Erythroblast (primary cell): ENCODE results near the gene KRTAP9-2.
"Not testable (repeated sequence)": the region's sequence is repeated elsewhere in the genome, so short reads cannot be mapped to it uniquely, and the experiment has no call there.

Experiments
- DNase-seq, 2 experiments: peaks; one replicate each; lab custom pipeline; 2025; lab: John Stamatoyannopoulos, UW
- GATA1 ChIP-seq: IDR thresholded peaks from 2 replicates; pipeline ENCODE4 v1.6.1; 2011; ENCODE audit warnings: low read depth, mild to moderate bottlenecking, control low read depth, low read length, moderate library complexity
- POLR2A ChIP-seq: IDR thresholded peaks from 2 replicates; pipeline ENCODE4 v1.6.1; 2011; ENCODE audit warnings: mild to moderate bottlenecking, low read length

KRTAP9-2 gene

GRCh38 chr17:41211845-41212466 is 14.5 kb upstream of the KRTAP9-2 start:
- no peak for TF ChIP-seq GATA1
- no peak for TF ChIP-seq POLR2A
- no peak for DNase-seq

- TF ChIP-seq GATA1 (no peak), POLR2A (no peak)
- DNase-seq: no peak
These were observed 13.8 kb upstream of the KRTAP9-2 start for GRCh38 chr17:41212524-41213169.

DNA sequence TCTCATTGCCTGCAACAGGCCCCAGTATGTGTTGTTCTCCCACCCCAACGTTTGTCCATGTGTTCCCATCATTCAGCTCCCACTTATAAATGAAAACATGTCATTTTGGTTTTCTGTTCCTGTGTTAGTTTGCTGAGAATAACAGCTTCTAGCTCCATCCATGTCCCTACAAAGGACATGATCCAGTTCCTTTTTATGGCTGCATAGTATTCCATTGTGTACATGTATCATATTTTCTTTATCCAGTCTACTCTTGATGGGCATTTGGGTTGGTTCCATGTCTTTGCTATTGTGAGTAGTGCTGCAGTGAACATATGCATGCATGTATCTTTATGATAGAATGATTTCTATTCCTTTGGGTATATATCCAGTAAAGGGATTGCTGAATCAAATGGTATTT is 10.8 kb upstream of the KRTAP9-2 start:
- no peak for DNase-seq
- TF ChIP-seq POLR2A (no peak), GATA1 (no peak)

- no peak for DNase-seq
- TF ChIP-seq GATA1 (no peak), POLR2A (no peak)
These were observed 2.6 kb upstream of the KRTAP9-2 start for GRCh38 chr17:41223821-41224220.

DNA sequence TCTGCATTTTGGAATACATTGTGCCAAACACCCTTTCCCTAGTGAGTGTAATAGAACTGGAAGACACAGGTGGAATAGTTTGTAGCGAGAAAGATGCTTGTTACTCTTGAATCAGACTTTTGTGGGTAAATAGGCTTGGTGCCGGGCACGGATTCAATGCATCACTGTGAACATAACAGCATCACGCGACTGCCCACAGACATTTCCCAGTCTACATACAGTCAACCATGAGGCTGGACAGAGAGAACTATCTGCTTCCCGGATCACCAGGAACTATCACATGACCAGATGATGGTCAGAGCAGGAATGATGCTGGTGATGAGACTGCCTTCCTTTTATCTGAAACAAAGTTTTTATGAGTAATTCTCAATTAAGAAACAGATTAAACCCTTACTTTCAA is 397 bp upstream of the KRTAP9-2 start:
- TF ChIP-seq GATA1: no peak
- no peak for TF ChIP-seq POLR2A

DNA sequence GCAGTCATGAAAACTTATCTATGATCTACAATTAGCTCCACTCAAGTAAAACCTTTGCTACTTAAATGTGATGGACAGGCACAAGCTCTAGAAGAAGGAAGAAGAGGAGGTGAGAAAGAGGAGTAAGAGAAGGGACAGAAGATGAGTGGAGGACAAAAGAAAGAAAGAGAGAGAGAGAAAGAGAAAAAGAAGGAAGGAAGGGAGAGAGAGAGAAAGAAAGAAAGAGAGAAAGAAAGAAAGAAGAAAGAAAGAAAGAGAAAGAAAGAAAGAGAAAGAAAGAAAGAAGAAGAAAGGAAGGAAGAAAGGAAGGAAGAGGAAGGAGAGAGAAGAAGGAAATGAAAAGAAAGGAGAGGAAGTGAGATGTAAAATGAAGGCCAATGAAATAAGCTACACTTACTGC is 3.6 kb downstream of the KRTAP9-2 start:
- TF ChIP-seq GATA1 (no peak), POLR2A (no peak)
- no peak for DNase-seq

More for the DNA sequence above, 397 bp upstream of the KRTAP9-2 start:
- DNase-seq: no peak

- no peak for TF ChIP-seq GATA1
- no peak for TF ChIP-seq POLR2A
These were observed 5.3 kb downstream of the KRTAP9-2 start for GRCh38 chr17:41231731-41232130.

GRCh38 chr17:41232399-41233105 is 6.1 kb downstream of the KRTAP9-2 start, which contains the start of gene KRTAP9-3:
KRTAP9-3 (plus strand) TSS chr17:41232449; CDS start chr17:41232502, 53 bp downstream.
- not testable (repeated sequence) for DNase-seq

More at GRCh38 chr17:41231731-41232130, 5.3 kb downstream of the KRTAP9-2 start:
- DNase-seq: no peak

DNA sequence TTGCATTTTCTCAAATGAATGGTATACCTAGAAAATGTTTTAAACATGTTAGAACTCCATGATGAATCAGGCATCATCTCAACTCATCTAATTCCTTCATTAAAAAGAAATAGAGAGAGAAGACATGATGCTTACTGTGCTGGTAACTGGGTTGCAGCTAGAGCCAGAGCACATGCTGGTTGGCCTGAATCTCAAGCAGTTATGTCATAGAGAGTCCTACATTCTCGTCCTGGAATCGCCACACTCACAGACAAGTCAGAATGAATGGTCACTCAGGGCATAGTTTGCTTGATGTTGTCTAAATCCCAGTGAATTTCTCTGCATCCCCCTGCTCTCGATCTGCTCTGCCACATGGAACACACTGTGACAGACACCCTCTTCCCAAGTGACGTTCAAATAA is 10.7 kb downstream of the KRTAP9-2 start:
- not testable (repeated sequence) for DNase-seq

GRCh38 chr17:41237949-41238437 is 11.5 kb downstream of the KRTAP9-2 start, which contains the start of gene KRTAP9-8:
KRTAP9-8 (plus strand) TSS chr17:41237999; CDS start chr17:41238052, 53 bp downstream.
- not testable (repeated sequence) for DNase-seq

DNA sequence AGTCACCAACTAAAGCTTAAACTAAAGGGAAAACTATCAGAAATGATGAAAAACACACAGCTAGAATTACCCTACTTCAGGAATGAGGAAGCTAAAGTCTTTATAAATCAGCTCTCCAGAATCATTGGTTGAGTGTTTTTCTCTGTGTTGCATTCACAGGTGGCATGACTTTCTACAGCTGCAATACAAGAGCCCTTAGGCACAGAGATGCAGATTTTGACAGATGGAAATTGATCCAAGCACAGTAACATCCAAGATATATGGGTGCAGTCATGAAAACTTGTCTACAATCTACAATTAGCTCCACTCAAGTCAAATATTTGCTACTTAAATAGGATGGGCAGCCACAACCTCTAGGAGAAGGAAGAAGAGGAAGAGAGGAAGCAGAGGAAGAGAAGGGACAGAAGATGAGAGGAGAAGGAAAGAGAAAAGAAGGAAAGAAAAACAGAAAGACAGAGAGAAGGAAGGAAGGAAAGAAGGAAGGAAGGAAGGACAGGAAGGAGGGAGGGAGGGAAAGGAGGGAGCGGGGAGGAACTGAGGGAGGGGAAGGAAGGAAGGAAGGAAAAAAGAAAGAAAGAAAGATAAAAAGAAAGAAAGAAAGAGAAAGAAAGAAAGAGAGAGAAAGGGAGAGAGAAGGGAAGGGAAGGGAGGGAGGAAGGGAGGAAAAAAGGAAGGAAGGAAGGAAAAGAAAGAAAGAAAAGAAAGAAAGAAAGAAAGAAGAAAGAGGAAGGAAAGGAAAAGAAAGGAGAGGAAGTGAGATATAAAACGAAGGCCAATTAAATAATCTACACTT is 20.7 kb downstream of the KRTAP9-2 start:
- not testable (repeated sequence) for DNase-seq

GRCh38 chr17:41249637-41250240 is 23.3 kb downstream of the KRTAP9-2 start, which contains the start of gene KRTAP9-4:
KRTAP9-4 (plus strand) TSS chr17:41249687; CDS start chr17:41249721, 34 bp downstream.
- not testable (repeated sequence) for DNase-seq

GRCh38 chr17:41251261-41251660 is 24.8 kb downstream of the KRTAP9-2 start:
- TF ChIP-seq GATA1 (no peak), POLR2A (no peak)
- DNase-seq: no peak

GRCh38 chr17:41254861-41255260 is 28.4 kb downstream of the KRTAP9-2 start:
- DNase-seq: no peak
- no peak for TF ChIP-seq POLR2A
- no peak for TF ChIP-seq GATA1

DNA sequence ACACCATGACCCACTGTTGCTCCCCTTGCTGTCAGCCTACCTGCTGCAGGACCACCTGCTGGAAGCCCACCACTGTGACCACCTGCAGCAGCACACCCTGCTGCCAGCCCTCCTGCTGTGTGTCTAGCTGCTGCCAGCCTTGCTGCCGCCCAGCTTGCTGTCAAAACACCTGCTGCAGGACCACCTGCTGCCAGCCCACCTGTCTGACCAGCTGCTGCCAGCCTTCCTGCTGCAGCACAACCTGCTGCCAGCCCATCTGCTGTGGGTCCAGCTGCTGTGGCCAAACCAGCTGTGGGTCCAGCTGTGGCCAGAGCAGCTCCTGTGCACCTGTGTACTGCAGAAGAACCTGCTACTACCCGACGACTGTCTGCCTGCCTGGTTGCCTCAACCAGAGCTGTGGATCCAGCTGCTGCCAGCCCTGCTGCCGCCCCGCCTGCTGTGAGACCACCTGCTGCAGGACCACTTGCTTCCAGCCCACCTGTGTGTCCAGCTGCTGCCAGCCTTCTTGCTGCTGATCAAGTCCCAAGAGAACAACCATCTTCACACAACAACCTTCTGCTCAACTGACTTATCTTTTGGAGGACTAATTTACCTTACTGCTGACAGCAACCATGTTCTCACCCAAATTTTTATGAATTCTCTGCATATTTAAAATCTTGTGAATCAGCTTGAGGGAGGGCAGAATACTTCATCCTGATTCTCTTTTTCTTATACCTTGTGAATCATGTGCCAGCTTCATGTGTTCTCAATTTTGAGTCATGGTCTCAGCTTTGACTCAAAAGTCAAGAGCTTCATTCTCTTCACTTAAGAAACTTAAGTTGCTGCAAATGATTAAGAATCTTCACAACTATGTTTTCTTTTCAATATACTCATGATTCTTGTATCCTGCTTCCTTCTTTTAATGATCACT is 29.2 kb downstream of the KRTAP9-2 start, which contains the start of gene KRTAP9-9:
Gene KRTAP9-9 (plus strand): TSS at position 4 of the 910 bp plus-strand sequence.
- DNase-seq: not testable (repeated sequence)
